ENCODE measurements around the gene ARHGAP28. TPM values are rescaled to one million over a fixed set of nuclear protein-coding genes. Genes with fewer than 3 reads are reported as not detected.

The ARHGAP28 gene
- total RNA-seq, 2 donors from 2014 or later, result 16.3 to 16.5 TPM

GRCh38 chr18:6959110-6959509, 229.6 kb downstream of the ARHGAP28 start:
- no peak for ATAC-seq
- Histone ChIP-seq H3K4me3 (no peak overlapping the region), H3K27ac (no peak overlapping the region), H3K27me3 (no peaks in the 10 kb centered on the region), H3K4me1 (peaks cover 71% of the 10 kb centered on the region), H3K9me3 (no peaks in the 10 kb centered on the region), H3K36me3 (replicated peaks in 1 of 2; ENCODE audit: insufficient read depth in 1 of 2, low read depth in 2 of 2) (no peaks in the 10 kb centered on the region)
- TF ChIP-seq POLR2A (IDR thresholded peaks at IDR 0.05), result no peak
- TF ChIP-seq, protein P1, sequence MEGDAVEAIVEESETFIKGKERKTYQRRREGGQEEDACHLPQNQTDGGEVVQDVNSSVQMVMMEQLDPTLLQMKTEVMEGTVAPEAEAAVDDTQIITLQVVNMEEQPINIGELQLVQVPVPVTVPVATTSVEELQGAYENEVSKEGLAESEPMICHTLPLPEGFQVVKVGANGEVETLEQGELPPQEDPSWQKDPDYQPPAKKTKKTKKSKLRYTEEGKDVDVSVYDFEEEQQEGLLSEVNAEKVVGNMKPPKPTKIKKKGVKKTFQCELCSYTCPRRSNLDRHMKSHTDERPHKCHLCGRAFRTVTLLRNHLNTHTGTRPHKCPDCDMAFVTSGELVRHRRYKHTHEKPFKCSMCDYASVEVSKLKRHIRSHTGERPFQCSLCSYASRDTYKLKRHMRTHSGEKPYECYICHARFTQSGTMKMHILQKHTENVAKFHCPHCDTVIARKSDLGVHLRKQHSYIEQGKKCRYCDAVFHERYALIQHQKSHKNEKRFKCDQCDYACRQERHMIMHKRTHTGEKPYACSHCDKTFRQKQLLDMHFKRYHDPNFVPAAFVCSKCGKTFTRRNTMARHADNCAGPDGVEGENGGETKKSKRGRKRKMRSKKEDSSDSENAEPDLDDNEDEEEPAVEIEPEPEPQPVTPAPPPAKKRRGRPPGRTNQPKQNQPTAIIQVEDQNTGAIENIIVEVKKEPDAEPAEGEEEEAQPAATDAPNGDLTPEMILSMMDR (IDR thresholded peaks at IDR 0.05), result no peak
- 96 to 97% methylated on average over 12 of the region's 12 CpGs for WGBS, 2 donors
- no peak for DNase-seq
- intact Hi-C loops (cut with DNase I), result no loop called here

DNA sequence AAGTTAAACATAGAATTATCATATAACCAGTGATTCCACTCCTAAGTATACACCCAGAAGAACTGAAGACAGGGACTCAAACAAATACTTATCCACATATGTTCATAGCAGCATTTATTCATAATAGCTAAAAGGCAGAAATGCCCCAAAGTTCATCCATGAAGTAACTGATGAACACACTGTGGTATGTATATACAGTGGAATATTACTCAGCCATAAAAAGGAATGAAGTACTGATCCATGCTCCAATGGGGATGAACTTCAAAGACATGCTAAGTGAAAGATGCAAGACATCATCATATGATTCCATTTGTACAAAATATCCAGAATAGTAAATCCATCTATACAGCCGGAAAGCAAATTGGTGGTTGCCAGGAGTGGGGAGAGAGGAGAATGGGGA, 230.6 kb downstream of the ARHGAP28 start:
- Histone ChIP-seq H3K27me3 (no peaks in the 10 kb centered on the region), H3K27ac (no peak overlapping the region), H3K9me3 (no peaks in the 10 kb centered on the region), H3K36me3 (replicated peaks in 1 of 2; ENCODE audit: insufficient read depth in 1 of 2, low read depth in 2 of 2) (no peaks in the 10 kb centered on the region), H3K4me3 (no peak overlapping the region), H3K4me1 (peaks cover 66% of the 10 kb centered on the region)
- 93% methylated on average over 1 of the region's 1 CpG for WGBS, 2 donors
- intact Hi-C loops (cut with DNase I), result no loop called here
- ATAC-seq, result no peak
- no peak for TF ChIP-seq POLR2A (IDR thresholded peaks at IDR 0.05)
- TF ChIP-seq, protein P1 (IDR thresholded peaks at IDR 0.05), result no peak
- DNase-seq, result no peak

GRCh38 chr18:6960656-6961055, 231.1 kb downstream of the ARHGAP28 start:
- Histone ChIP-seq H3K36me3 (replicated peaks in 1 of 2; ENCODE audit: insufficient read depth in 1 of 2, low read depth in 2 of 2) (no peaks in the 10 kb centered on the region), H3K4me3 (no peak overlapping the region), H3K4me1 (peaks cover 61% of the 10 kb centered on the region), H3K27me3 (no peaks in the 10 kb centered on the region), H3K27ac (peak overlapping the region in 1 of 4 donors; percentile 9), H3K9me3 (no peaks in the 10 kb centered on the region)
- intact Hi-C loops (cut with DNase I), result no loop called here
- DNase-seq (no peak), ATAC-seq (peak; percentile 20)
- TF ChIP-seq, protein P1 (IDR thresholded peaks at IDR 0.05), result no peak
- TF ChIP-seq POLR2A (IDR thresholded peaks at IDR 0.05), result no peak
- WGBS, 2 donors, result 43 to 56% methylated on average over 2 of the region's 2 CpGs

- Histone ChIP-seq H3K9me3 (no peaks in the 10 kb centered on the region), H3K27ac (peak overlapping the region in 1 of 4 donors; percentile 9), H3K4me3 (no peak overlapping the region), H3K36me3 (replicated peaks in 1 of 2; ENCODE audit: insufficient read depth in 1 of 2, low read depth in 2 of 2) (no peaks in the 10 kb centered on the region), H3K27me3 (no peaks in the 10 kb centered on the region), H3K4me1 (peaks cover 54% of the 10 kb centered on the region)
- no peak for DNase-seq
- 90 to 91% methylated on average over 9 of the region's 9 CpGs for WGBS, 2 donors
- intact Hi-C loops (cut with DNase I), result no loop called here
- no peak for TF ChIP-seq POLR2A (IDR thresholded peaks at IDR 0.05)
- TF ChIP-seq, protein P1 (IDR thresholded peaks at IDR 0.05), result no peak
- ATAC-seq, result no peak
Measured at GRCh38 chr18:6961331-6961730, 231.8 kb downstream of the ARHGAP28 start.

All from body of pancreas (tissue), 4 donors.